HG03432 (cell line): ENCODE results near the gene SLC26A9.
"Not testable (repeated sequence)": the region's sequence is repeated elsewhere in the genome, so short reads cannot be mapped to it uniquely, and the experiment has no call there.

Experiments used
- ATAC-seq: cut with Tn5 transposase; IDR thresholded peaks from one replicate; pipeline ENCODE4 v1.9.1; 2021; ENCODE audit warnings: mild to moderate bottlenecking, moderate library complexity; ENCODE audit not compliant: unreplicated experiment

Gene SLC26A9

DNA sequence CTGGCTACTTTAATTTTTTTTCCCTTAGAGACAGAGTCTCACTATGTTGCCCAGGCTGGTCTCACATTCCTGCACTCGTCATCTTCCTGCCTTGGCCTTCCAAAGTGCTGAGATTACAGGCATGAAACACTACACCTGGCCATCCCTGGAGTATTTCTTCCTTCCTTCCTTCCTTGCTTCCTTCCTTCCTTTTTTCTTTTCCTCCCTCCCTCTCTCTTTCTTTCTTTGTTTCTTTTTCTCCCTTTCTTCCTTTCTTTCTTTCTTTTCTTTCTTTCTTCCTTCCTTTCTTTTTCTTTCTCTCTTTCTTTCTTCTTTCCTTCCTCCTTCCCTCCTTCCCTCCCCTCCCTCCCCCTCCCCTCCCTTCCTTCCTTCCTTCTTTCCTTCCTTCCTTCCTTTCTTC is 46.9 kb downstream of the SLC26A9 start:
- ATAC-seq, result no peak

DNA sequence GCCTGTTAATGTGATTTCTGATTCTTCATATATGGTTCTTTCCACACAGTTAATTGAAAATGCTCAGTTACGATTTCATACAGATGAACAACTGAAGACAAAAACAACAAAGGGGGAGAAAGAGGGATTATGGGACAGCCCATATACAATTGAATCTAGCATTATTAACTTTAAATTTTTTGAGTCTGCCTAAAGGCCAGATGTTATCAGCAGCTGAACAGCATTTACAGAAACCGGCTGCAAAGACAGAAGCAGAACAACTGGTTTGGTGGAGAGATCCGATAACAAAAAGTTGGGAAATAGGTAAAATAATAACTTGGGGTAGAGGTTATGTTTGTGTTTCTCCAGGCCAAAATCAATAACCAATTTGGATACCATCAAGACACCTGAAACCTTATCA is 49.1 kb downstream of the SLC26A9 start:
- ATAC-seq, result not testable (repeated sequence)

GRCh38 chr1:205892175-205892574 is 51.1 kb downstream of the SLC26A9 start:
- not testable (repeated sequence) for ATAC-seq

DNA sequence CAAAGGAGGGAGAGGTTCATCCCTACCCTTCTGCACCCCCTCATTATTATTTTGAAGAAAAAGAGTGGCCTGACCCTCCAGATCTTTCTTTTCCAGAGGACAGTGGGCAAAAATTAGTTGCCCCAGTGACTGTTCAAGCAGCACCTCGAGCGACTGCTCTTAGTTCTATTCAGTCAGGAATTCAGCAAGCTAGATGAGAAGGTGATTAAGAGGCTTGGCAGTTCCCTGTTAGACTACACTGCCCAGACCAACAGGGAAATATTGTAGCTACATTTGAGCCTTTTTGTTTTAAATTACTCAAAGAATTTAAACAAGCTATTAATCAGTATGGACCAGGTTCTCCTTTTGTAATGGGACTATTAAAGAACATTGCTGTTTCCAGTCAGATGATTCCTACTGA is 51.8 kb downstream of the SLC26A9 start:
- ATAC-seq, result not testable (repeated sequence)

GRCh38 chr1:205890631-205891030 is 52.6 kb downstream of the SLC26A9 start:
- not testable (repeated sequence) for ATAC-seq

DNA sequence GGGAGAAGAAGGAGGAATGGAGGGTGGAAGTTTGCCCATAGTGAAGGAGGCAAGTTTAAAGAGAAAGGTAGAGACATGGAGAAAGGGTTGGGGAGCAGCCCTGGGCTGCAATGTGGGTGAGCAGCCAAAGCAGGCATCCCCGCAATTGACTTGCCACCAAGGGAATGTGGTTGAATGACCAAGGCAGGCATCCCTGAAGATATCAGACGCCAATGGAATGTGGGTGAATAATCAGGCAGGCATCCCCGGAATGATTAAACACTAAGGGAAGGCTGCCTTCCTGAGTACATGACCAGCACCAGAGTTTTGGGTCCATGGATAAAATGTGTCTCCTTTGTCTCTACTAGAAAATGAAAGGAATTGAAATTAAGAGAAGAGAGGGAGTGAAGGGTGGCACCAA is 53.5 kb downstream of the SLC26A9 start:
- ATAC-seq, result not testable (repeated sequence)

GRCh38 chr1:205889006-205889405 is 54.2 kb downstream of the SLC26A9 start:
- not testable (repeated sequence) for ATAC-seq

GRCh38 chr1:205883792-205884191 is 59.5 kb downstream of the SLC26A9 start:
- no peak for ATAC-seq

- ATAC-seq, result no peak
Observed at GRCh38 chr1:205880923-205881322, 62.3 kb downstream of the SLC26A9 start.

GRCh38 chr1:205879974-205880373 is 63.3 kb downstream of the SLC26A9 start:
- no peak for ATAC-seq

GRCh38 chr1:205878026-205878425 is 65.2 kb downstream of the SLC26A9 start:
- no peak for ATAC-seq

DNA sequence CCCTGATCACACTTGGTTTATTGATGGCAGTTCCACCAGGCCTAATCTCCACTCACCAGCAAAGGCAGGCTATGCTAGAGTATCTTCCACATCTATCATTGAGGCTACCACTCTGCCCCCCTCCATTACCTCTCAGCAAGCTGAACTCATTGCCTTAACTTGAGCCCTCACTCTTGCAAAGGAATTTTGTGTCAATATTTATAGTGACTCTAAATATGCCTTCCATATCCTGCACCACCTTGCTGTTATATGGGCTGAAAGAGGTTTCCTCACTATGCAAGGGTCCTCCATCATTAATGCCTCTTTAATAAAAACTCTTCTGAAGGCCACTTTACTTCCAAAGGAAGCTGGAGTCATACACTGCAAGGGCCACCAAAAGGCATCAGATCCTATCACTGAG is 70.1 kb downstream of the SLC26A9 start:
- ATAC-seq, result not testable (repeated sequence)

- ATAC-seq, result no peak
Observed at GRCh38 chr1:205870236-205870635, 73.0 kb downstream of the SLC26A9 start.
